T-helper 1 cell treated with Interleukin-12 subunit alpha and Interleukin-12 subunit beta and Interleukin-4 antibody, amounts not matched to agents 30 μg/mL and 1 μg/mL, for 36 hours (primary cell): ENCODE measurements around the gene MINDY3.
"Not testable (repeated sequence)": the region's sequence is repeated elsewhere in the genome, so short reads cannot be mapped to it uniquely, and the experiment has no call there.

Experiments used
- H3K27ac Mint-ChIP-seq: one replicate; pipeline ENCODE4 v1.8.0; 2021; ENCODE audit warnings: mild to moderate bottlenecking, mixed read lengths
- H3K27me3 Mint-ChIP-seq: one replicate; pipeline ENCODE4 v1.8.0; 2021; ENCODE audit warnings: low read depth, mixed read lengths
- H3K36me3 Mint-ChIP-seq: one replicate; pipeline ENCODE4 v1.8.0; 2021; ENCODE audit warnings: low read depth, mixed read lengths
- H3K4me1 Mint-ChIP-seq: one replicate; pipeline ENCODE4 v1.8.0; 2021; ENCODE audit warnings: low read depth, mixed read lengths
- H3K4me3 Mint-ChIP-seq: one replicate; pipeline ENCODE4 v1.8.0; 2021; ENCODE audit warnings: mild to moderate bottlenecking, moderate library complexity, mixed read lengths
- H3K9me3 Mint-ChIP-seq: one replicate; pipeline ENCODE4 v1.8.0; 2021; ENCODE audit warnings: mixed read lengths

The MINDY3 gene

GRCh38 chr10:15865304-15865703, 5.0 kb upstream of the MINDY3 start:
- Mint-ChIP-seq H3K9me3 (peaks cover 4% of the 10 kb centered on the region), H3K27me3 (peaks cover 57% of the 10 kb centered on the region), H3K4me3 (no peak overlapping the region), H3K36me3 (peaks cover 3% of the 10 kb centered on the region), H3K4me1 (peaks cover 3% of the 10 kb centered on the region), H3K27ac (no peak overlapping the region)

DNA sequence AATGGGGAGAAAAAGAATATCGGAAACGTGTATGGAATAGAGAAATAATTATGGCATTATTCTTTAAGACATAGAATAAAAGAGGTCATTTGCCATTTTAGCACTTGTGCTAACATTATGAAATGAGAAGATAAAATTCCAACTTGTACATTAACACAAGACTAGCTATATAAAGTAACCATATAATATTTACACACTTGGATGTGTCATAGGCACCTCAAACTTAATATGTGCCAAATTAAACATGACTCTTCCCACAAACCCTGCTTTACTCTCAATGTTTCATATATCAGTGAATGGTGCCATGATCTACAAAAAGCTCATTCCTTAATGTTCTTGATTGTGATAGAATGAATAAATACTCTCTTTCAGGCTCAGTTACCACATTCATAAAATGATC, 4.1 kb upstream of the MINDY3 start:
- Mint-ChIP-seq H3K4me1 (peaks cover 7% of the 10 kb centered on the region), H3K27me3 (peaks cover 53% of the 10 kb centered on the region), H3K36me3 (peaks cover 9% of the 10 kb centered on the region), H3K4me3 (no peak overlapping the region), H3K9me3 (peaks cover 4% of the 10 kb centered on the region), H3K27ac (no peak overlapping the region)

- Mint-ChIP-seq H3K36me3 (peaks cover 12% of the 10 kb centered on the region), H3K4me3 (no peak overlapping the region), H3K27me3 (peaks cover 52% of the 10 kb centered on the region), H3K9me3 (peaks cover 4% of the 10 kb centered on the region), H3K4me1 (peaks cover 12% of the 10 kb centered on the region), H3K27ac (no peak overlapping the region)
These were observed 3.4 kb upstream of the MINDY3 start for GRCh38 chr10:15863733-15864132.

DNA sequence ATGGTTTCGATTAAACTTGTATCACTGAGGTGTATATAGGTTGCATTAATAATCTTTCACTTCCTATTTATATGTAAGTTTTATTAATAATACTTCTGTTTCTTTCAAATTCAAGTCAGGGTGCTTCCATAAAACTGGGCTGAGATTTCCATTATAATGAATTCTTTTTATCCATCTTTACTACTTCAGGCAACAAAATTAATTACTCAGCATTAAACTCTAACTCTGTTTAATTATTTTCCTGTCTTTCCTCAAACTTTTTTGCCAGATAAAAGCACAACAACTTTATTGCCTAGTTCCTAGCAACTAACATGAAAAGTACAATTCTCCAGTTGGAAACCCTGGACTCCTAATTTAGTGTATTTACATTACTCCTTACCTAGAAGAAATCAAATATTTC, 3.0 kb upstream of the MINDY3 start:
- Mint-ChIP-seq H3K27me3 (peaks cover 48% of the 10 kb centered on the region), H3K9me3 (peaks cover 4% of the 10 kb centered on the region), H3K4me3 (no peak overlapping the region), H3K36me3 (peaks cover 12% of the 10 kb centered on the region), H3K27ac (no peak overlapping the region), H3K4me1 (peaks cover 16% of the 10 kb centered on the region)

DNA sequence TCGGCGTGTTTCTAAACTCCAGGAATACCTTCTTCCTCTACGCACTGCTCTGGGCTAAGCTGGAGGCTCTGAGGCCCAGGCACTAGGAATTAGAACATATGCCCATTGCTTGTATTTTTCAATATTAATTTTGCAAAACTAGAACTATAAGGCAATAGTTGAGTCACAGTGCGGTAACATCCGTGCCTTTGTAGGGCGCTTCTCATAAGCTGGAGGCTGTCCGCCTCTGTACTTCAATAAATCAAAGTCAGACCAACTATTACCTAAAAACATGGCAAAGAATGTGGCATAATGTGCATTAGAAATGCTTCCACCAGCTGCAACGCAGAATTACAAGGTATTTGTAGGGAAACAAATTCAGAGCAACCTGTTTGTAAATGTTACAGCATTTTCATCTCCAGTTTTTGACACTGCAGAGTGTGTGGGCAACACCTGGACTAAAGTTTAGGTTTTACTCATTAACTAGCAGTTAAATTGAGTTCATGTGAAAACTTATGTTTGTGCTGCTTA, 440 bp upstream of the MINDY3 start:
- H3K9me3 Mint-ChIP-seq = peaks cover 4% of the 10 kb centered on the region
- H3K27me3 Mint-ChIP-seq = peaks cover 25% of the 10 kb centered on the region
- peaks cover 16% of the 10 kb centered on the region for H3K36me3 Mint-ChIP-seq
- H3K4me3 Mint-ChIP-seq = peak overlapping the region; percentile 99
- H3K27ac Mint-ChIP-seq = peak overlapping the region; percentile 94
- peaks cover 35% of the 10 kb centered on the region for H3K4me1 Mint-ChIP-seq

- Mint-ChIP-seq H3K4me1 (peaks cover 36% of the 10 kb centered on the region), H3K27ac (peak overlapping the region; percentile 94), H3K36me3 (peaks cover 18% of the 10 kb centered on the region), H3K9me3 (peaks cover 4% of the 10 kb centered on the region), H3K27me3 (peaks cover 14% of the 10 kb centered on the region), H3K4me3 (peak overlapping the region; percentile 99)
These were observed 800 bp downstream of the MINDY3 start for GRCh38 chr10:15859509-15859905.

DNA sequence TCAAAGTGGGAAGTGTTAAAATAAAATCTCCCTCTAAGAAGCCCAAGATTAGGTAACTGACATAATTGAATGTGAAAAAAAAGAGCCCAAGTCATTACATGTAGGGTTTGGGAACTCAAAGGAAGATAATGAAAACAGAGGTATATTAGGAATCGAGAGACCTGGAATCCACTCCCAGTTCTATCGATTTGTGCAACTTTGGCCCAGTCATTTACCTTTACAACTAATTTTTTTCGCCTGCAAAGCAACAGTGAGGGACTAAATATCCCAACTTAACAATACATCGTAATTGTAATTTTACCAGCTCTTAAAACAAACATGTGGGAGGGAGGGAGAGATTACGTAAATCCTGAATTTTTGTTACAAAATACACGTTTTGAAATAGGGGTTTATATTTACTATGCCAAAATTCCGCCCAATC, 1.4 kb downstream of the MINDY3 start:
- peaks cover 9% of the 10 kb centered on the region for H3K27me3 Mint-ChIP-seq
- H3K4me3 Mint-ChIP-seq = peak overlapping the region; percentile 85
- H3K9me3 Mint-ChIP-seq = peaks cover 4% of the 10 kb centered on the region
- H3K36me3 Mint-ChIP-seq = peaks cover 24% of the 10 kb centered on the region
- H3K27ac Mint-ChIP-seq = no peak overlapping the region
- peaks cover 38% of the 10 kb centered on the region for H3K4me1 Mint-ChIP-seq

DNA sequence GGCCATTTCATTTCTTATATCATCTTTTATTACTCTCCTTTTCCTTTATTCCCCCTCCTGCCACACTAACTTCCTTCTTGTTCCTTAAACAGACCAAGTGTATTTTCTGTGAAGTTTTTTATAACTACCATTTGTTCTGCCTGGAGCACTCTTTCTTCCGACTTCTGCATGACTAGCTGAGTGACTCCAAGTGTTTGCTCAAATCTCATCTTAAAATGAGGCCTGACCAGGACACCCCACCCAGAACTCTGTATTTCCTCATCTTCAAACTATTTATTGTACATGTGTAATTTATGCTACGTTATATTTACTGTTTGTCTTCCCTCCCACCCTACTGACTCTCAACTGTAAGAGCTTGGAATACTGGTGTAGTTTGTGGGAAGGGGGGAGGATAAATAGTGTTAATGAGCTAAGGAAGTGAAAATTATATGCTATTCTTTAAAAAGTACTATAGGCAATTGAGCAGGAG, 3.2 kb downstream of the MINDY3 start:
- no peaks in the 10 kb centered on the region for H3K27me3 Mint-ChIP-seq
- peaks cover 39% of the 10 kb centered on the region for H3K4me1 Mint-ChIP-seq
- no peak overlapping the region for H3K27ac Mint-ChIP-seq
- peaks cover 8% of the 10 kb centered on the region for H3K9me3 Mint-ChIP-seq
- peaks cover 30% of the 10 kb centered on the region for H3K36me3 Mint-ChIP-seq
- H3K4me3 Mint-ChIP-seq = no peak overlapping the region

DNA sequence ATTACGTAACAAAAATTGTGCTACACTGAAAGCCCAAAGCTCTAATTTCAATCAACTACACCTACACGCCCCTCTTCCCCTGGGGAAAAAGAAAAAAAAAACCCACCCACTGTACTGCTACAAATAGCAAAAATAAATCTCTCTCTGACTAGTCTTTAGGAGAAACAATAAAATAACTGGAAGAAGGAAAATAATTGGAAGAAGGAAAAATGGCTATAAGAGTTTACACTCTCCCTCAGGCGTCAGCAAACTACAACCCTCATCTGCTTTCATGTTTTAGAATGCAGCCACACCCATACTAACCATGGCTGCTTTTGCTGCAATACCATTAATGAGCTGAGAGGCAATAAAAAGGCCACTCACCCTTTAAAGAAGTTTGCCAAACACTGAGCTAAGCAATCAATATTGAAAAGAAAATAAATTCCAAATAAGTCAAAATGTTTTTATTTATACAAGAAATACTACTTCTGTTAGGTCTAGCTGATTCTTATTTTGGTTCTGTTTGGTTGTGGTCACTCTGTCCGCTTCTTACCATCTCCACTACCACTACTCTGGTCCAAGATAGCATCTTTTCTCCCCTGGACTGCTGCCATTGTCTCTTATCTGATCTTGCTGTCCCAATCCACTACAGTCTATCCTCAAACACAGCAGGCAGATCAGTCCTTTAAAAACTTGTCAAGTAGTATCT, 3.8 kb downstream of the MINDY3 start:
- H3K27me3 Mint-ChIP-seq = no peaks in the 10 kb centered on the region
- H3K9me3 Mint-ChIP-seq = peaks cover 10% of the 10 kb centered on the region
- H3K36me3 Mint-ChIP-seq = peaks cover 36% of the 10 kb centered on the region
- H3K4me3 Mint-ChIP-seq = no peak overlapping the region
- H3K4me1 Mint-ChIP-seq = peaks cover 42% of the 10 kb centered on the region
- no peak overlapping the region for H3K27ac Mint-ChIP-seq

DNA sequence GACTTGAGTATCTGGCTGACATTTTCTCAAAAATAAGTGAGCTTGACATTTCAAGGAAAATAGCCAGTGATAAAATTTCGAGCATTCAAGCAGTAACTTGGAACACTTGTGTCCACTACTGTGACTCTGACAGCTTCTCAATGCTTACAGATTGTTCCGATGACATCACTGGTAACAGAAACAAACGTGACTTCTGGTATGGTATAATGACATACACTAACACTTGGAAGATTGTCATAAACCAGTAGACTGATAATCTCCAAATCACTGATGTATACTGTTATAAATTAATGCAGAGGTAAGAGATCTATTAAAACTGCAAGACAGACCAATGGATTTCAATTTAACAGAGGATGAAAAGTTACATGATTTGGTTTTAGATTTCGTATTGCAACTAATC, 6.5 kb downstream of the MINDY3 start:
- Mint-ChIP-seq H3K27ac (no peak overlapping the region), H3K36me3 (peaks cover 44% of the 10 kb centered on the region), H3K4me1 (peaks cover 32% of the 10 kb centered on the region), H3K27me3 (no peaks in the 10 kb centered on the region), H3K4me3 (no peak overlapping the region), H3K9me3 (peaks cover 29% of the 10 kb centered on the region)

DNA sequence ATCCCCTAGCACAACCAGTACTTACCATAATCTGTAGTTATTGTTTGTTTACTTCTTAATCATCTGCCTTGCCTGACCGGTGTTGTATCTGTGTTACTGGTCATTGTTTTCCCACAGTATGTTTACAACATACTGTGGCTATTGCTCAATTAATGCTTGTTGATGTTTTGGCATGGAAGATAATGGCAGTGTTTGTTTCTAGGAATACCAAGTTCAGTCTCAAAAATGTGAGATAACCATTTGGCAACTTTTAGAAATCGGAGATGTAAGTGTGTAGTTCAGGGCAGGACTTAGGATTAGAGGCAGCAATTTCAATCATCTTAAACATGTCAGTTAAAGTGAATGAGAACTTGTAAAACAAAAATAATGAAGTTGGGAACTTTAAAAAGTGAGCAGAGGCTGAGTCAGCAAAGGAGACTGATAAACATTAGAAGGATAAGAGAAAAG, 8.2 kb downstream of the MINDY3 start:
- H3K27me3 Mint-ChIP-seq = no peaks in the 10 kb centered on the region
- peaks cover 46% of the 10 kb centered on the region for H3K36me3 Mint-ChIP-seq
- peaks cover 29% of the 10 kb centered on the region for H3K9me3 Mint-ChIP-seq
- peaks cover 18% of the 10 kb centered on the region for H3K4me1 Mint-ChIP-seq
- H3K4me3 Mint-ChIP-seq = no peak overlapping the region
- H3K27ac Mint-ChIP-seq = no peak overlapping the region

DNA sequence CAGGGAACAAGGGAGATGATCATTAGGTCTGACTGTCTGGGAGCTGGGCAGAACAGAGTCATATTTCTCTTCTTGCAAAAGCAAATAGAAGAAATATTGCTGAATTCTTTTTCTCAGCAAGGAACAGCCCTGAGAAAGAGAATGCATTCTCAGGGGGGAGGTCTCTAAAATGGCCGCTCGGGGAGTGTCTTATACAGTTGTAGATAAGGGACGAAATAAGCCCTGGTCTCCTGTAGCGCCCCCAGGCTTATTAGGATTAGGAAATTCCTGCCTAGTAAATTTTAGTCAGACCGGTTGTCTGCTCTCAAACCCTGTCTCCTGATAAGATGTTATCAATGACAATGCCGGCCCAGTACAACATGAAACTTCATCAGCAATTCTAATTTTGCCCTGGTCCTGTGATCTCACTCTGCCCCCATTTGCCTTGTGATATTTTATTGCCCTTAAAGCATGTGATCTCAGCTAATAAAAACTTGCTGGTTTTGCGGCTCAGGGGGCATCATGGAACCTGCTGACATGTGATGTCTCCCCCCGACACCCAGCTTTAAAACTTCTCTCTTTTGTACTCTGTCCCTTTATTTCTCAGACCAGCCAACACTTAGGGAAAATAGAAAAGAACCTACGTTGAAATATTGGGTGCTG, 9.8 kb downstream of the MINDY3 start:
- not testable (repeated sequence) for H3K4me1 Mint-ChIP-seq, H3K4me3 Mint-ChIP-seq, H3K27me3 Mint-ChIP-seq, H3K27ac Mint-ChIP-seq
- H3K9me3 Mint-ChIP-seq = peaks cover 29% of the 10 kb centered on the region
- H3K36me3 Mint-ChIP-seq = peaks cover 43% of the 10 kb centered on the region

DNA sequence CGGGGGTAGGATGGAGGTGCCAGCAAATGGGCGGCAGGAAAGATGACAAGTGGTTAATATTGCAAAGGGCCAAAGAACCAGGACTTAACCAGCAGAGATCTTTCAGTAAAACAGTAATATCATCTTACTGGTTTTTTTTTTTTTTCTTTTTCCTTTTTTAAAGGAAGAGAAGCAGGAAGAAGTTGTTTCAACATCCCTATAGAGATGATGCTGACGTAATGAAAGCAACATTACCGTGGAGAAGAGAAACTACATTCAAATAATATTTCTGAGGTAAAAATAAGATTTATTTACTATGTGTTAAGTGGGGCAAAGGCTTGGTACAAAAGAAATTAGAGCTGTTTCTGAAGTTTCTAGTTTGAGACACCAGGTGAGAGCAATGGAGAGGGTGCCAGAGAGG, 11.0 kb downstream of the MINDY3 start:
- Mint-ChIP-seq H3K27me3 (no peaks in the 10 kb centered on the region), H3K27ac (no peak overlapping the region), H3K4me1 (peaks cover 6% of the 10 kb centered on the region), H3K36me3 (peaks cover 39% of the 10 kb centered on the region), H3K9me3 (peaks cover 29% of the 10 kb centered on the region), H3K4me3 (no peak overlapping the region)

DNA sequence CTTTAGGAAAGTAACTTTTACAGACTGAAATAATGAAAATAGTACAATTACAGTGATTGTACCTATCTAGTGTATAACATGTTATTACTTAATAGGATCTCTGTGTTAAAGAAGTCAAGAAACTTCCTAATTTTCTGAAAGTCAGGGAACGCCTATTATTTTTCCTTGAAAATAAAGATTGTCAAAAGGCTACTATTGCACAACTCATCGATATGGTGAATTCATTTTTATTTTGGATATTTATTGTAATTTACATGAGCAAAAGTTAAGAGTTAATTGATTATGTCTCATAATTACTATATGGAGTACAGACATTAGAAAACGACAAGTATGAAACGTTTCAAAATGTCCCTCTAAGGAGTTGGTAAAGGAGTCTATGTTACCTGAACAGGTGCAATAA, 12.8 kb downstream of the MINDY3 start:
- Mint-ChIP-seq H3K4me3 (no peak overlapping the region), H3K27me3 (no peaks in the 10 kb centered on the region), H3K9me3 (peaks cover 29% of the 10 kb centered on the region), H3K27ac (no peak overlapping the region), H3K4me1 (peaks cover 21% of the 10 kb centered on the region), H3K36me3 (peaks cover 36% of the 10 kb centered on the region)

- no peaks in the 10 kb centered on the region for H3K9me3 Mint-ChIP-seq
- peaks cover 26% of the 10 kb centered on the region for H3K4me1 Mint-ChIP-seq
- no peak overlapping the region for H3K27ac Mint-ChIP-seq
- peaks cover 12% of the 10 kb centered on the region for H3K36me3 Mint-ChIP-seq
- H3K27me3 Mint-ChIP-seq = no peaks in the 10 kb centered on the region
- H3K4me3 Mint-ChIP-seq = no peak overlapping the region
These were observed 15.8 kb downstream of the MINDY3 start for GRCh38 chr10:15844517-15844916.
